Cardiac muscle cell (in vitro differentiated cells and primary cell): ENCODE measurements around the gene ZBTB49. TPM values are rescaled to one million over a fixed set of nuclear protein-coding genes. Genes with fewer than 3 reads are reported as not detected.
A peak's percentile ranks its signal among the peaks of the same experiment; 100 is the strongest.

Source experiments
- DNase-seq, 2 donors: peaks; one replicate each; pipeline versions ENCODE4 v3.0.0 to v3.0.0-alpha.2; 2010 to 2017; ENCODE audit warnings: low read depth in 1 of 2, low spot score in 1 of 2
- H3K27ac ChIP-seq: fragments of 200-600 bp; sonication (generic); 2 replicates; pipeline ENCODE4 v1.5.1; 2016
- H3K27me3 ChIP-seq: fragments of 200-600 bp; sonication (generic); 2 replicates; pipeline ENCODE4 v1.6.0; 2016; ENCODE audit warnings: control low read depth
- H3K36me3 ChIP-seq: fragments of 200-600 bp; sonication (generic); 2 replicates; pipeline ENCODE4 v1.5.1; 2016; ENCODE audit warnings: control low read depth
- H3K4me1 ChIP-seq: fragments of 200-600 bp; sonication (generic); 2 replicates; pipeline ENCODE4 v1.8.1; 2017; ENCODE audit warnings: low read depth, mild to moderate bottlenecking, mixed run types
- H3K4me3 ChIP-seq: fragments of 200-600 bp; sonication (generic); 2 replicates; pipeline ENCODE4 v1.5.1; 2016; ENCODE audit warnings: mild to moderate bottlenecking
- H3K9me3 ChIP-seq: fragments of 200-600 bp; sonication (generic); 2 replicates; pipeline ENCODE4 v1.5.1; 2017; ENCODE audit warnings: low read depth, mild to moderate bottlenecking, control low read depth
- CTCF ChIP-seq: IDR thresholded peaks from 2 replicates; pipeline ENCODE4 v1.5.1; 2012; ENCODE audit warnings: low read depth, mild to moderate bottlenecking, low read length
- polyA plus RNA-seq: library from polyadenylated mRNA; unstranded; fragments of >200 nt; fragmentation: Nextera tagmentation; extraction: Ambion mirVana; gene quantifications from 2 replicates; pipeline ENCODE4 v1.2.1, GENCODE V29; 2016
- total RNA-seq: library from RNA; depleted of rRNA; stranded (reverse); fragments of >200 nt; gene quantifications from 2 replicates; pipeline ENCODE4 v1.2.3, GENCODE V29; 2016

Gene ZBTB49
- total and polyA plus RNA-seq, 2 experiments from 2014 or later, result 6.0 to 7.7 TPM

DNA sequence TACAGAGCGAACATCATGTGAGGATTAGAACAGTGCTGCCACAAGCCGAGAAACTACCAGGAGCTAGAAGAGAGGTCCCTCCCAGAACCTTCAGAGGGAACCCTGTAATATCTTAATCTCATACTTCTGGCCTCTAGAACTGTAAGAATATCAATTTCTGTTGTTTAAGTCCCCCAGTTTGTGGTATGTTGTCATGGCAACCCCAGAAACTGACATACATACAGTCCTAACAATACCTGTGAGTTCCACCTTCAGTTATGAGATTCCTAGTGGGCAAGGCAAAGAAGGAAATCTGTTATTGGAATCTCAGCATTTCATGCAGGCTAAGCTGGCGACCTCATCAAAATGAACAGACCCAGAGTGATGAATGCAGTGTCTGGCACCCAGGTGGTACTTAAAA is 42.5 kb downstream of the ZBTB49 start:
- no peak for TF ChIP-seq CTCF
- Histone ChIP-seq H3K4me1 (no peaks in the 10 kb centered on the region), H3K4me3 (no peak overlapping the region), H3K9me3 (no peaks in the 10 kb centered on the region), H3K27me3 (no peaks in the 10 kb centered on the region), H3K27ac (no peak overlapping the region), H3K36me3 (no peaks in the 10 kb centered on the region)
- no peak for DNase-seq

DNA sequence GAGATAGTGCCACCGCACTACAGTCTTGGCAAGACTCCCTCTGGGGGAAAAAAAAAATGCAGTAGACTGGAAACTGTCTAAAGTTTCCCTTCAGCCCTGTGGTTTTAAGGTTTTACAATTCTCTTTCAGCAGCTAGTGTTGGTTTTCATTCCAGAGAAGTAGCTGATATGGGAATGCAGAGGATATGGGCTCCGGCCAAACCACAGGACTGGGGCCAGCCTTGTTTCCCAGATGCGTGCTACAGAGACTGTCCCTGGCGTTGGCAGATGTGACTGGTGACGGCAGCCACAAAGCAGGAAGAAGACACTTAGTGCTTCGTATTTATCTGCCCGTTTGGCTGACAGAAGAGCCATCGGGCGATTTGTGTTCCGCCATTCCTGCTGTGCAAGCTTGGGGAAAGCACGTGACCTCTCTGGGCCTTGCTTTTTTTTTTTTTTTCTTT is 43.2 kb downstream of the ZBTB49 start:
- H3K4me1 ChIP-seq, result no peaks in the 10 kb centered on the region
- no peak for TF ChIP-seq CTCF
- no peaks in the 10 kb centered on the region for H3K27me3 ChIP-seq
- H3K4me3 ChIP-seq, result no peak overlapping the region
- H3K9me3 ChIP-seq, result no peaks in the 10 kb centered on the region
- H3K27ac ChIP-seq, result no peak overlapping the region
- H3K36me3 ChIP-seq, result no peaks in the 10 kb centered on the region
- DNase-seq, result peak in 1 of 2 donors; percentile 96

DNA sequence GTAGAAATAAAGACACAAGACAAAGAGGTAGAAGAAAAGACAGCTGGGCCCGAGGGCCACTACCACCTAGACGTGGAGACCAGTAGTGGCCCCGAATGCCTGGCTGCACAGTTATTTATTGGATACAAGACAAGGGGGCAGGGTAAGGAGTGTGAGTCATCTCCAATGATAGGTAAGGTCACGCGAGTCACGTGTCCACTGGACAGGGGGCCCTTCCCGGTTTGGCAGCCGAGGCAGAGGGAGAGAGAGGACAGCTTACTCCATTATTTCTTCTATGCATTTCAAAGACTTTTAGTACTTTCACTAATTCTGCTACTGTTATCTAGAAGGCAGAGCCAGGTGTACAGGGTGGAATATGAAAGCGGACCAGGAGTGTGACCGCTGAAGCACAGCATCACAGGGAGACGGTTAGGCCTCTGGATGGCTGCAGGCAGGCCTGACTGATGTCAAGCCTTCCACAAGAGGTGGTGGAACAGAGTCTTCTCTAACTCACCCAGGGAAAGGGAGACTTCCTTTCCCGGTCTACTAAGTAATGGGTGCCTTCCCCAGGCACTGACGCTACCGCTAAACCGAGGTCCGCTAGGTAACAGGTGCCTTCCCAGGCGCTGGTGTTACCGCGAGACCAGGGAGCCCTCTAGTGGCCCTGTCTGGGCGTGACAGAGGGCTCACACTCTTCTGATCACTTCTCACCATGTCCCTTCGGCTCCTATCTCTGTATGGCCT is 44.9 kb downstream of the ZBTB49 start:
- no peaks in the 10 kb centered on the region for H3K9me3 ChIP-seq
- peaks cover 9% of the 10 kb centered on the region for H3K4me1 ChIP-seq
- TF ChIP-seq CTCF, result peak; percentile 83
- H3K36me3 ChIP-seq, result no peaks in the 10 kb centered on the region
- no peak overlapping the region for H3K4me3 ChIP-seq
- no peaks in the 10 kb centered on the region for H3K27me3 ChIP-seq
- peak; percentile 60 to 73 for DNase-seq
- no peak overlapping the region for H3K27ac ChIP-seq

- H3K36me3 ChIP-seq, result no peaks in the 10 kb centered on the region
- H3K4me3 ChIP-seq, result no peak overlapping the region
- no peaks in the 10 kb centered on the region for H3K9me3 ChIP-seq
- no peaks in the 10 kb centered on the region for H3K27me3 ChIP-seq
- TF ChIP-seq CTCF, result no peak
- peak in 1 of 2 donors; percentile 39 for DNase-seq
- no peak overlapping the region for H3K27ac ChIP-seq
- H3K4me1 ChIP-seq, result peaks cover 10% of the 10 kb centered on the region
Measured at GRCh38 chr4:4338210-4339001, 48.4 kb downstream of the ZBTB49 start.

GRCh38 chr4:4339504-4340085 is 49.5 kb downstream of the ZBTB49 start:
- no peaks in the 10 kb centered on the region for H3K9me3 ChIP-seq

More at GRCh38 chr4:4339504-4340085, 49.5 kb downstream of the ZBTB49 start:
- no peaks in the 10 kb centered on the region for H3K36me3 ChIP-seq
- peak overlapping the region; percentile 13 for H3K27ac ChIP-seq
- H3K4me3 ChIP-seq, result no peak overlapping the region
- DNase-seq, result peak; percentile 70 to 82
- TF ChIP-seq CTCF, result no peak
- no peaks in the 10 kb centered on the region for H3K27me3 ChIP-seq
- H3K4me1 ChIP-seq, result peaks cover 10% of the 10 kb centered on the region
